Measurements from ENCODE around the gene NTRK2. TPM values are rescaled to one million over a fixed set of nuclear protein-coding genes. Genes with fewer than 3 reads are reported as not detected.

NTRK2 gene
- total and polyA plus RNA-seq, 8 donors = 6.0 to 31.4 (median 14.5) TPM

- intact Hi-C loops (cut with DNase I) = no loop called here
- FAIRE-seq (no peak), ATAC-seq (no peak), DNase-seq (no peak)
- no peaks in the 10 kb centered on the region for H3K36me3 ChIP-seq
- H3K4me3 ChIP-seq = no peak overlapping the region
- no peak overlapping the region for H3K27ac ChIP-seq
- H3K4me1 ChIP-seq = no peaks in the 10 kb centered on the region
- H3K9me3 ChIP-seq = no peaks in the 10 kb centered on the region
- H3K27me3 ChIP-seq = no peaks in the 10 kb centered on the region
- TF ChIP-seq CTCF (IDR thresholded peaks at IDR 0.05) = no peak
Measured at GRCh38 chr9:84941792-84942191, 272.3 kb downstream of the NTRK2 start.

GRCh38 chr9:84943482-84944050 is 274.0 kb downstream of the NTRK2 start:
- Histone ChIP-seq H3K27ac (no peak overlapping the region), H3K27me3 (no peaks in the 10 kb centered on the region), H3K9me3 (no peaks in the 10 kb centered on the region), H3K36me3 (no peaks in the 10 kb centered on the region), H3K4me1 (no peaks in the 10 kb centered on the region), H3K4me3 (no peak overlapping the region)
- TF ChIP-seq CTCF (IDR thresholded peaks at IDR 0.05) = no peak
- DNase-seq (no peak), FAIRE-seq (no peak), ATAC-seq (no peak)
- WGBS, 2 donors = 57 to 76% methylated on average over 2 of the region's 2 CpGs
- intact Hi-C loops (cut with DNase I) = no loop called here

- Histone ChIP-seq H3K9me3 (no peaks in the 10 kb centered on the region), H3K36me3 (no peaks in the 10 kb centered on the region), H3K27me3 (no peaks in the 10 kb centered on the region), H3K4me3 (no peak overlapping the region), H3K4me1 (no peaks in the 10 kb centered on the region), H3K27ac (no peak overlapping the region)
- TF ChIP-seq CTCF (IDR thresholded peaks at IDR 0.05) = no peak
- intact Hi-C loops (cut with DNase I) = no loop called here
- 41 to 43% methylated on average over 8 of the region's 8 CpGs for WGBS, 2 donors
- no peak for FAIRE-seq
- DNase-seq = no peak
- ATAC-seq = peak in 2 of 4 donors; percentile 23 to 40
Measured at GRCh38 chr9:84945878-84946538, 276.5 kb downstream of the NTRK2 start.

- Histone ChIP-seq H3K36me3 (no peaks in the 10 kb centered on the region), H3K9me3 (no peaks in the 10 kb centered on the region), H3K4me3 (no peak overlapping the region), H3K27me3 (no peaks in the 10 kb centered on the region), H3K27ac (no peak overlapping the region), H3K4me1 (no peaks in the 10 kb centered on the region)
- intact Hi-C loops (cut with DNase I) = no loop called here
- FAIRE-seq (no peak), ATAC-seq (no peak), DNase-seq (no peak)
- TF ChIP-seq CTCF (IDR thresholded peaks at IDR 0.05) = no peak
- WGBS, 2 donors = 77 to 86% methylated on average over 5 of the region's 5 CpGs
Measured at GRCh38 chr9:84947412-84947972, 278.0 kb downstream of the NTRK2 start.

GRCh38 chr9:84949258-84949657 is 279.7 kb downstream of the NTRK2 start:
- Histone ChIP-seq H3K9me3 (no peaks in the 10 kb centered on the region), H3K4me1 (no peaks in the 10 kb centered on the region), H3K4me3 (no peak overlapping the region), H3K27me3 (no peaks in the 10 kb centered on the region), H3K27ac (no peak overlapping the region), H3K36me3 (no peaks in the 10 kb centered on the region)
- TF ChIP-seq CTCF (IDR thresholded peaks at IDR 0.05) = no peak
- DNase-seq (no peak), FAIRE-seq (no peak), ATAC-seq (no peak)
- intact Hi-C loops (cut with DNase I) = no loop called here
- 91 to 97% methylated on average over 4 of the region's 4 CpGs for WGBS, 2 donors

Measured in pancreas (tissue), 10 donors.